HepG2 (cell line): ENCODE measurements around the gene PTCRA.

ENCODE experiments used
- ETV5 ChIP-seq: IDR thresholded peaks from 2 replicates; pipeline ENCODE4 v1.6.1; 2018; ENCODE audit warnings: missing biosample characterization, missing genetic modification reagents, inconsistent platforms, borderline replicate concordance
- FOXM1 ChIP-seq: sonication (generic); formaldehyde crosslinking; IDR thresholded peaks from 2 replicates; pipeline ENCODE4 v1.5.0; 2020; ENCODE audit warnings: missing genetic modification reagents
- MAZ ChIP-seq, 2 experiments: sonication (generic) in 1 of 2; formaldehyde crosslinking in 1 of 2; IDR thresholded peaks; 2 replicates each; pipeline versions ENCODE4 v1.5.0 to v1.6.1; 2012 to 2020; ENCODE audit warnings: low read depth in 2 of 2, mild to moderate bottlenecking in 2 of 2, borderline replicate concordance in 1 of 2, improper control_type of control experiment in 1 of 2, low read length in 1 of 2, missing genetic modification reagents in 1 of 2, moderate library complexity in 1 of 2
- ONECUT2 ChIP-seq: sonication (generic); formaldehyde crosslinking; IDR thresholded peaks from 2 replicates; pipeline ENCODE4 v1.4.0; 2020; ENCODE audit warnings: missing genetic modification reagents
- SUZ12 ChIP-seq: fragments of 150-350 bp; IDR thresholded peaks from 2 replicates; pipeline ENCODE4 v1.6.1; 2014; ENCODE audit warnings: low read depth, low read length
- ZNF292 ChIP-seq: sonication (generic); formaldehyde crosslinking; IDR thresholded peaks from 2 replicates; pipeline ENCODE4 v1.8.1; 2022; ENCODE audit warnings: mild to moderate bottlenecking, low read depth, missing genetic modification reagents, borderline replicate concordance
- TF ChIP-seq, protein P1 (sequence below): IDR thresholded peaks from 2 replicates; pipeline ENCODE4 v1.6.1; 2016; ENCODE audit warnings: low read depth, missing genetic modification reagents, missing compliant biosample characterization
- TF ChIP-seq, protein P2 (sequence below): IDR thresholded peaks from 2 replicates; pipeline ENCODE4 v1.4.0; 2020; ENCODE audit warnings: mild to moderate bottlenecking, missing genetic modification reagents

DNA sequence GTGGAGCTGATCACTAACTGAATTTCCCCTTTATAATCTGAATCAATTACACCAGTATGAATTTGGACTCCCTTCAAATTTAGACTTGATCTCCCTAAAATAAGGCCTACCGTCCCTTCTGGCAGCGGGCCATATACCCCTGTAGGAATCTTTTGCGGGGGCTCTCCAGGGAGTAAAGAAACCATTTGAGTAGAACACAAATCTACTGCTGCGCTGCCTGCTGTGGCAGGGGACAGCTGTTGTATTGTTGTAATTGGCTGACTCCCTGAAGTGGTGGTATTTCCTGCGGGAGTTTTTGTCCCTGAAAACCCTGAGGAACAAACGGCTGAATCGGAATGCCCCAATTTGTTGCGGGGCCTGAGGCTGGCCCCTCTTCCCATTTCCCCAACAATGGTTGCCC lies 16.0 kb upstream of the PTCRA start:
- TF ChIP-seq ZNF292 (CRISPR knock-in tag) (no peak), ETV5 (CRISPR knock-in tag) (no peak), ONECUT2 (CRISPR knock-in tag) (no peak), FOXM1 (CRISPR knock-in tag) (no peak), SUZ12 (no peak), MAZ (IDR thresholded peaks at IDR 0.05; ENCODE audit: borderline replicate concordance, low read depth, low read length) (no peak), MAZ (CRISPR knock-in tag; IDR thresholded peaks at IDR 0.05; ENCODE audit: low read depth) (no peak)
- TF ChIP-seq, protein P1, sequence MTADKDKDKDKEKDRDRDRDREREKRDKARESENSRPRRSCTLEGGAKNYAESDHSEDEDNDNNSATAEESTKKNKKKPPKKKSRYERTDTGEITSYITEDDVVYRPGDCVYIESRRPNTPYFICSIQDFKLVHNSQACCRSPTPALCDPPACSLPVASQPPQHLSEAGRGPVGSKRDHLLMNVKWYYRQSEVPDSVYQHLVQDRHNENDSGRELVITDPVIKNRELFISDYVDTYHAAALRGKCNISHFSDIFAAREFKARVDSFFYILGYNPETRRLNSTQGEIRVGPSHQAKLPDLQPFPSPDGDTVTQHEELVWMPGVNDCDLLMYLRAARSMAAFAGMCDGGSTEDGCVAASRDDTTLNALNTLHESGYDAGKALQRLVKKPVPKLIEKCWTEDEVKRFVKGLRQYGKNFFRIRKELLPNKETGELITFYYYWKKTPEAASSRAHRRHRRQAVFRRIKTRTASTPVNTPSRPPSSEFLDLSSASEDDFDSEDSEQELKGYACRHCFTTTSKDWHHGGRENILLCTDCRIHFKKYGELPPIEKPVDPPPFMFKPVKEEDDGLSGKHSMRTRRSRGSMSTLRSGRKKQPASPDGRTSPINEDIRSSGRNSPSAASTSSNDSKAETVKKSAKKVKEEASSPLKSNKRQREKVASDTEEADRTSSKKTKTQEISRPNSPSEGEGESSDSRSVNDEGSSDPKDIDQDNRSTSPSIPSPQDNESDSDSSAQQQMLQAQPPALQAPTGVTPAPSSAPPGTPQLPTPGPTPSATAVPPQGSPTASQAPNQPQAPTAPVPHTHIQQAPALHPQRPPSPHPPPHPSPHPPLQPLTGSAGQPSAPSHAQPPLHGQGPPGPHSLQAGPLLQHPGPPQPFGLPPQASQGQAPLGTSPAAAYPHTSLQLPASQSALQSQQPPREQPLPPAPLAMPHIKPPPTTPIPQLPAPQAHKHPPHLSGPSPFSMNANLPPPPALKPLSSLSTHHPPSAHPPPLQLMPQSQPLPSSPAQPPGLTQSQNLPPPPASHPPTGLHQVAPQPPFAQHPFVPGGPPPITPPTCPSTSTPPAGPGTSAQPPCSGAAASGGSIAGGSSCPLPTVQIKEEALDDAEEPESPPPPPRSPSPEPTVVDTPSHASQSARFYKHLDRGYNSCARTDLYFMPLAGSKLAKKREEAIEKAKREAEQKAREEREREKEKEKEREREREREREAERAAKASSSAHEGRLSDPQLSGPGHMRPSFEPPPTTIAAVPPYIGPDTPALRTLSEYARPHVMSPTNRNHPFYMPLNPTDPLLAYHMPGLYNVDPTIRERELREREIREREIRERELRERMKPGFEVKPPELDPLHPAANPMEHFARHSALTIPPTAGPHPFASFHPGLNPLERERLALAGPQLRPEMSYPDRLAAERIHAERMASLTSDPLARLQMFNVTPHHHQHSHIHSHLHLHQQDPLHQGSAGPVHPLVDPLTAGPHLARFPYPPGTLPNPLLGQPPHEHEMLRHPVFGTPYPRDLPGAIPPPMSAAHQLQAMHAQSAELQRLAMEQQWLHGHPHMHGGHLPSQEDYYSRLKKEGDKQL, result no peak
- TF ChIP-seq, protein P2, sequence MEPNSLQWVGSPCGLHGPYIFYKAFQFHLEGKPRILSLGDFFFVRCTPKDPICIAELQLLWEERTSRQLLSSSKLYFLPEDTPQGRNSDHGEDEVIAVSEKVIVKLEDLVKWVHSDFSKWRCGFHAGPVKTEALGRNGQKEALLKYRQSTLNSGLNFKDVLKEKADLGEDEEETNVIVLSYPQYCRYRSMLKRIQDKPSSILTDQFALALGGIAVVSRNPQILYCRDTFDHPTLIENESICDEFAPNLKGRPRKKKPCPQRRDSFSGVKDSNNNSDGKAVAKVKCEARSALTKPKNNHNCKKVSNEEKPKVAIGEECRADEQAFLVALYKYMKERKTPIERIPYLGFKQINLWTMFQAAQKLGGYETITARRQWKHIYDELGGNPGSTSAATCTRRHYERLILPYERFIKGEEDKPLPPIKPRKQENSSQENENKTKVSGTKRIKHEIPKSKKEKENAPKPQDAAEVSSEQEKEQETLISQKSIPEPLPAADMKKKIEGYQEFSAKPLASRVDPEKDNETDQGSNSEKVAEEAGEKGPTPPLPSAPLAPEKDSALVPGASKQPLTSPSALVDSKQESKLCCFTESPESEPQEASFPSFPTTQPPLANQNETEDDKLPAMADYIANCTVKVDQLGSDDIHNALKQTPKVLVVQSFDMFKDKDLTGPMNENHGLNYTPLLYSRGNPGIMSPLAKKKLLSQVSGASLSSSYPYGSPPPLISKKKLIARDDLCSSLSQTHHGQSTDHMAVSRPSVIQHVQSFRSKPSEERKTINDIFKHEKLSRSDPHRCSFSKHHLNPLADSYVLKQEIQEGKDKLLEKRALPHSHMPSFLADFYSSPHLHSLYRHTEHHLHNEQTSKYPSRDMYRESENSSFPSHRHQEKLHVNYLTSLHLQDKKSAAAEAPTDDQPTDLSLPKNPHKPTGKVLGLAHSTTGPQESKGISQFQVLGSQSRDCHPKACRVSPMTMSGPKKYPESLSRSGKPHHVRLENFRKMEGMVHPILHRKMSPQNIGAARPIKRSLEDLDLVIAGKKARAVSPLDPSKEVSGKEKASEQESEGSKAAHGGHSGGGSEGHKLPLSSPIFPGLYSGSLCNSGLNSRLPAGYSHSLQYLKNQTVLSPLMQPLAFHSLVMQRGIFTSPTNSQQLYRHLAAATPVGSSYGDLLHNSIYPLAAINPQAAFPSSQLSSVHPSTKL (CRISPR knock-in tag), result no peak
